SK-N-SH (cell line): ENCODE data around the gene IL31. TPM values are rescaled to one million over a fixed set of nuclear protein-coding genes. Genes with fewer than 3 reads are reported as not detected.
A peak's percentile ranks its signal among the peaks of the same experiment; 100 is the strongest.

Experiments
- CTCF ChIA-PET: fragments of 300-600, 350-600 bp; formaldehyde crosslinking; extraction: SDS; loops from one replicate; lab custom pipeline; 2021; lab: Yijun Ruan, JAX
- POLR2A ChIA-PET: fragments of 350-600 bp; sonication (Branson Sonifier 250); formaldehyde crosslinking; extraction: SDS; loops from one replicate; lab custom pipeline; 2020; ENCODE audit warnings: antibody characterized with exemption, inconsistent platforms; lab: Yijun Ruan, JAX
- DNase-seq: peaks from one replicate; pipeline ENCODE4 v3.0.0; 2012
- H2AFZ ChIP-seq: fragments of 200-600 bp; sonication (generic); 2 replicates; pipeline ENCODE4 v1.8.1; 2016; ENCODE audit warnings: antibody characterized with exemption, mild to moderate bottlenecking, low read depth
- H3F3A ChIP-seq: fragments of 200-600 bp; sonication (generic); replicated peaks from 2 replicates; pipeline ENCODE3; 2016; ENCODE audit warnings: antibody characterized with exemption, mild to moderate bottlenecking; ENCODE audit not compliant: insufficient read depth
- H3K27ac ChIP-seq, 2 experiments: fragments of 200-500 bp in 1 of 2; fragments of 200-600 bp in 1 of 2; sonication (Bioruptor generic) in 1 of 2; sonication (generic), shearing (Covaris generic) in 1 of 2; 2 replicates each; pipeline versions ENCODE4 v1.5.1 to v1.6.1; 2014 to 2016; ENCODE audit warnings: low read depth in 2 of 2, inconsistent platforms in 1 of 2, low read length in 1 of 2, mild to moderate bottlenecking in 1 of 2, mixed read lengths in 1 of 2
- H3K27me3 ChIP-seq: fragments of 200-600 bp; sonication (generic), shearing (Covaris generic); 2 replicates; pipeline ENCODE4 v1.6.1; 2016; ENCODE audit warnings: mixed run types; ENCODE audit not compliant: insufficient read depth
- H3K36me3 ChIP-seq, 2 experiments: fragments of 200-500 bp in 1 of 2; fragments of 200-600 bp in 1 of 2; sonication (Bioruptor generic) in 1 of 2; sonication (generic) in 1 of 2; replicated peaks in 1 of 2; 2 replicates each; pipeline versions ENCODE3 to v1.5.1; 2014 to 2016; ENCODE audit warnings: low read length in 1 of 2, mild to moderate bottlenecking in 1 of 2; ENCODE audit not compliant: insufficient read depth in 2 of 2, control insufficient read depth in 1 of 2
- H3K4me1 ChIP-seq, 2 experiments: fragments of 200-500 bp in 1 of 2; fragments of 200-600 bp in 1 of 2; sonication (Bioruptor generic) in 1 of 2; sonication (generic), shearing (Covaris generic) in 1 of 2; 2 replicates each; pipeline versions ENCODE4 v1.5.1 to v1.6.1; 2014 to 2016; ENCODE audit warnings: low read depth in 1 of 2, low read length in 1 of 2, mixed run types in 1 of 2; ENCODE audit not compliant: insufficient read depth in 2 of 2, control insufficient read depth in 1 of 2
- H3K4me2 ChIP-seq: fragments of 200-600 bp; sonication (generic), shearing (Covaris generic); 2 replicates; pipeline ENCODE4 v1.6.1; 2017; ENCODE audit warnings: mixed run types
- H3K4me3 ChIP-seq, 2 experiments: fragments of 200-500 bp in 1 of 2; fragments of 200-600 bp in 1 of 2; sonication (Bioruptor generic) in 1 of 2; sonication (generic), shearing (Covaris generic) in 1 of 2; 2 replicates each; pipeline versions ENCODE4 v1.5.1 to v1.8.1; 2014 to 2016; ENCODE audit warnings: low read depth in 2 of 2, inconsistent platforms in 1 of 2, low read length in 1 of 2, mild to moderate bottlenecking in 1 of 2, mixed read lengths in 1 of 2, moderate library complexity in 1 of 2
- H3K79me2 ChIP-seq: fragments of 200-600 bp; sonication (generic); 2 replicates; pipeline ENCODE4 v1.8.1; 2017; ENCODE audit warnings: mild to moderate bottlenecking; ENCODE audit not compliant: insufficient read depth
- H3K9ac ChIP-seq: fragments of 200-600 bp; sonication (generic); 2 replicates; pipeline ENCODE4 v1.6.1; 2017; ENCODE audit warnings: mixed run types
- H3K9me2 ChIP-seq: fragments of 200-600 bp; sonication (generic); 2 replicates; pipeline ENCODE4 v1.6.1; 2017; ENCODE audit warnings: mixed run types
- H3K9me3 ChIP-seq: fragments of 200-600 bp; sonication (generic); 2 replicates; pipeline ENCODE4 v1.6.1; 2017; ENCODE audit warnings: mixed run types, mild to moderate bottlenecking, moderate library complexity
- H4K20me1 ChIP-seq: fragments of 200-600 bp; sonication (generic); 2 replicates; pipeline ENCODE4 v1.6.1; 2017; ENCODE audit warnings: mild to moderate bottlenecking, mixed run types; ENCODE audit not compliant: insufficient read depth
- CHD2 ChIP-seq: fragments of 150-350 bp; IDR thresholded peaks from 2 replicates; pipeline ENCODE4 v1.6.1; 2018; ENCODE audit warnings: low read length; ENCODE audit not compliant: partially characterized antibody
- ELF1 ChIP-seq: IDR thresholded peaks from 2 replicates; pipeline ENCODE4 v1.4.0; 2012
- FOXM1 ChIP-seq: IDR thresholded peaks from 2 replicates; pipeline ENCODE4 v1.4.0; 2012; ENCODE audit warnings: low read depth, mild to moderate bottlenecking
- GABPA ChIP-seq: IDR thresholded peaks from 2 replicates; pipeline ENCODE4 v1.4.0; 2012; ENCODE audit warnings: low read depth, mild to moderate bottlenecking
- GATA2 ChIP-seq: sonication (generic); formaldehyde crosslinking; IDR thresholded peaks from 2 replicates; pipeline ENCODE4 v1.5.0; 2020; ENCODE audit warnings: mild to moderate bottlenecking, missing genetic modification reagents
- IRF3 ChIP-seq: fragments of 150-350 bp; IDR thresholded peaks from 2 replicates; pipeline ENCODE4 v1.6.1; 2016; ENCODE audit warnings: mild to moderate bottlenecking, low read depth, low read length
- MXI1 ChIP-seq: IDR thresholded peaks from 2 replicates; pipeline ENCODE4 v1.6.1; 2012; ENCODE audit warnings: mild to moderate bottlenecking, low read depth, low read length, improper control_type of control experiment
- POLR2AphosphoS5 ChIP-seq: IDR thresholded peaks from 2 replicates; pipeline ENCODE4 v1.6.1; 2012; ENCODE audit warnings: low read depth, low read length
- TCF12 ChIP-seq: IDR thresholded peaks from 2 replicates; pipeline ENCODE4 v1.4.0; 2012
- YY1 ChIP-seq: IDR thresholded peaks from 2 replicates; pipeline ENCODE4 v1.4.0; 2012; ENCODE audit warnings: low read depth, mild to moderate bottlenecking
- WGBS: methylation state at CpG from one replicate; pipeline ENCODE4 v1.1.6; 2017; ENCODE audit warnings: low lambda C conversion rate; 5-methylcytosine and 5-hydroxymethylcytosine counted together
- polyA plus RNA-seq, 3 experiments: library from polyadenylated mRNA; depleted of rRNA; stranded (reverse); fragments of >200 nt; gene quantifications; 2 replicates each; pipeline ENCODE4 v1.2.3, GENCODE V29; 2012

The IL31 gene
- polyA plus RNA-seq, 1 of the 3 experiments (the other 2 are of a cell fraction) = not detected

- no peaks in the 10 kb centered on the region for H3K79me2 ChIP-seq
- CTCF ChIA-PET = interaction anchor here (0.7 to 8.0 kb wide), 7 partner anchors 11 to 205 kb away, joined by 3 to 51 read pairs (median 3); partner anchors contain the start of gene DIABLO
- TF ChIP-seq GATA2 (CRISPR knock-in tag) (peak; percentile 50), MXI1 (no peak)
- WGBS = 67% methylated on average over 8 of the region's 8 CpGs
- H3K9me2 ChIP-seq = no peaks in the 10 kb centered on the region
- no peaks in the 10 kb centered on the region for H3K36me3 ChIP-seq
- peak; percentile 35 for DNase-seq
- no peaks in the 10 kb centered on the region for H3K9me3 ChIP-seq
- H3K4me3 ChIP-seq = no peak overlapping the region
- H2AFZ ChIP-seq = no peak overlapping the region
- no peak overlapping the region for H3K4me2 ChIP-seq
- H3K4me1 ChIP-seq = peaks cover 0 to 2% of the 10 kb centered on the region in 2 experiments; a peak in 1 of 4 replicates
- H3F3A ChIP-seq = no peaks in the 10 kb centered on the region
- H3K9ac ChIP-seq = no peak overlapping the region
- POLR2A ChIA-PET = no interaction called here
- H3K27ac ChIP-seq = no peak overlapping the region
- H4K20me1 ChIP-seq = no peaks in the 10 kb centered on the region
- no peaks in the 10 kb centered on the region for H3K27me3 ChIP-seq
Observed at GRCh38 chr12:122150127-122150681, 23.8 kb downstream of the IL31 start.

- ChIA-PET POLR2A (interaction anchor here (1.4 kb wide), 1 partner anchor 10 kb away, joined by 3 read pairs; no protein-coding TSS in a partner anchor), CTCF (interaction anchor here (0.7 to 8.0 kb wide), 6 partner anchors 10 to 95 kb away, joined by 3 to 51 read pairs (median 5); no protein-coding TSS in a partner anchor)
- no peaks in the 10 kb centered on the region for H3K36me3 ChIP-seq
- peaks cover 0 to 2% of the 10 kb centered on the region in 2 experiments; a peak in 1 of 4 replicates for H3K4me1 ChIP-seq
- no peaks in the 10 kb centered on the region for H3K9me2 ChIP-seq
- H4K20me1 ChIP-seq = no peaks in the 10 kb centered on the region
- WGBS = 82% methylated on average over 6 of the region's 6 CpGs
- TF ChIP-seq YY1 (no peak), TCF12 (no peak), CHD2 (no peak), GABPA (no peak), IRF3 (no peak), ELF1 (no peak)
- no peaks in the 10 kb centered on the region for H3F3A ChIP-seq
- no peak overlapping the region for H3K4me3 ChIP-seq
- H3K4me2 ChIP-seq = no peak overlapping the region
- H3K9me3 ChIP-seq = no peaks in the 10 kb centered on the region
- DNase-seq = no peak
- H3K9ac ChIP-seq = no peak overlapping the region
- no peak overlapping the region for H2AFZ ChIP-seq
- no peaks in the 10 kb centered on the region for H3K27me3 ChIP-seq
- H3K27ac ChIP-seq = no peak overlapping the region
- H3K79me2 ChIP-seq = no peaks in the 10 kb centered on the region
Observed at GRCh38 chr12:122148657-122149056, 25.4 kb downstream of the IL31 start.

GRCh38 chr12:122147514-122148290 is 26.3 kb downstream of the IL31 start:
- H2AFZ ChIP-seq = no peak overlapping the region
- ChIA-PET POLR2A (no interaction called here), CTCF (interaction anchor here (1.5 to 8.0 kb wide), 5 partner anchors 9 to 94 kb away, joined by 5 to 51 read pairs (median 8); no protein-coding TSS in a partner anchor)
- H3K4me2 ChIP-seq = no peak overlapping the region
- H3F3A ChIP-seq = no peaks in the 10 kb centered on the region
- DNase-seq = no peak
- H3K79me2 ChIP-seq = no peaks in the 10 kb centered on the region
- no peak overlapping the region for H3K4me3 ChIP-seq
- TF ChIP-seq POLR2AphosphoS5 = 0 out of 2 replicates have a peak, but pooled peaks have one; percentile 4
- TF ChIP-seq FOXM1 = no peak
- TF ChIP-seq, all 33 proteins: peak for 1
- Histone ChIP-seq H3K36me3 (peaks cover 0 to 8% of the 10 kb centered on the region in 2 experiments), H3K4me1 (peaks cover 0 to 2% of the 10 kb centered on the region in 2 experiments; a peak in 1 of 4 replicates), H3K27me3 (no peaks in the 10 kb centered on the region), H3K27ac (no peak overlapping the region), H3K9me2 (no peaks in the 10 kb centered on the region), H3K9me3 (no peaks in the 10 kb centered on the region), H4K20me1 (no peaks in the 10 kb centered on the region), H3K9ac (no peak overlapping the region)
- WGBS = 88% methylated on average over 18 of the region's 21 CpGs
